Measurements from ENCODE around the gene ADAMTS9. TPM values are rescaled to one million over a fixed set of nuclear protein-coding genes. Genes with fewer than 3 reads are reported as not detected.

ADAMTS9 gene
- total and polyA plus RNA-seq, 4 experiments from 2014 or later: not detected

GRCh38 chr3:64718976-64719375 lies 31.2 kb upstream of the ADAMTS9 start:
- Histone ChIP-seq H3K27ac (ENCODE audit: low read depth, low read length) (no peak overlapping the region), H3K4me1 (ENCODE audit: insufficient read depth, low read length) (no peaks in the 10 kb centered on the region), H3K27me3 (ENCODE audit: insufficient read depth, low read length) (no peaks in the 10 kb centered on the region), H3K36me3 (ENCODE audit: insufficient read depth, low read length) (no peaks in the 10 kb centered on the region), H3K9me3 (ENCODE audit: control insufficient read depth in 1 of 2, low read length in 2 of 2) (no peaks in the 10 kb centered on the region), H3K4me3 (ENCODE audit: low read length in 2 of 2) (no peak overlapping the region)
- POLR2A ChIA-PET (ENCODE audit: partially characterized antibody): no interaction called here
- Mint-ChIP-seq H3K4me3 (no peak overlapping the region), H3K4me1 (no peaks in the 10 kb centered on the region), H3K27me3 (peaks cover 0 to 1% of the 10 kb centered on the region in 2 donors), H3K9me3 (peaks cover 0 to 7% (median 0%) of the 10 kb centered on the region in 8 donors), H3K36me3 (no peaks in the 10 kb centered on the region), H3K27ac (no peak overlapping the region)
- DNase-seq: no peak
- intact Hi-C loops (cut with micrococcal nuclease): no loop called here
- CTCF ChIA-PET (ENCODE audit: partially characterized antibody): no interaction called here

GRCh38 chr3:64717872-64718613 lies 30.2 kb upstream of the ADAMTS9 start:
- no peaks in the 10 kb centered on the region for H3K36me3 ChIP-seq (ENCODE audit: insufficient read depth, low read length)
- no peaks in the 10 kb centered on the region for H3K36me3 Mint-ChIP-seq
- no peaks in the 10 kb centered on the region for H3K9me3 ChIP-seq (ENCODE audit: control insufficient read depth in 1 of 2, low read length in 2 of 2)
- H3K27ac Mint-ChIP-seq: no peak overlapping the region
- peaks cover 0 to 1% of the 10 kb centered on the region in 2 donors for H3K27me3 Mint-ChIP-seq
- H3K4me1 Mint-ChIP-seq: no peaks in the 10 kb centered on the region
- peaks cover 0 to 7% (median under 1%) of the 10 kb centered on the region in 8 donors for H3K9me3 Mint-ChIP-seq
- H3K27me3 ChIP-seq (ENCODE audit: insufficient read depth, low read length): no peaks in the 10 kb centered on the region
- CTCF ChIA-PET (ENCODE audit: partially characterized antibody): no interaction called here
- no peak overlapping the region for H3K4me3 Mint-ChIP-seq
- H3K4me3 ChIP-seq (ENCODE audit: low read length in 2 of 2): no peak overlapping the region
- H3K4me1 ChIP-seq (ENCODE audit: insufficient read depth, low read length): no peaks in the 10 kb centered on the region
- H3K27ac ChIP-seq (ENCODE audit: low read depth, low read length): no peak overlapping the region
- intact Hi-C loops (cut with micrococcal nuclease): no loop called here
- DNase-seq: no peak
- POLR2A ChIA-PET (ENCODE audit: partially characterized antibody): no interaction called here

GRCh38 chr3:64717411-64717810 lies 29.6 kb upstream of the ADAMTS9 start:
- Mint-ChIP-seq H3K27ac (no peak overlapping the region), H3K9me3 (peaks cover 0 to 7% (median under 1%) of the 10 kb centered on the region in 8 donors), H3K27me3 (peaks cover 0 to 1% of the 10 kb centered on the region in 2 donors), H3K36me3 (no peaks in the 10 kb centered on the region), H3K4me3 (no peak overlapping the region), H3K4me1 (no peaks in the 10 kb centered on the region)
- Histone ChIP-seq H3K4me3 (ENCODE audit: low read length in 2 of 2) (no peak overlapping the region), H3K9me3 (ENCODE audit: control insufficient read depth in 1 of 2, low read length in 2 of 2) (no peaks in the 10 kb centered on the region), H3K36me3 (ENCODE audit: insufficient read depth, low read length) (no peaks in the 10 kb centered on the region), H3K27ac (ENCODE audit: low read depth, low read length) (no peak overlapping the region), H3K27me3 (ENCODE audit: insufficient read depth, low read length) (no peaks in the 10 kb centered on the region), H3K4me1 (ENCODE audit: insufficient read depth, low read length) (no peaks in the 10 kb centered on the region)
- intact Hi-C loops (cut with micrococcal nuclease): no loop called here
- CTCF ChIA-PET (ENCODE audit: partially characterized antibody): no interaction called here
- POLR2A ChIA-PET (ENCODE audit: partially characterized antibody): no interaction called here
- DNase-seq: no peak

- no peaks in the 10 kb centered on the region for H3K27me3 ChIP-seq (ENCODE audit: insufficient read depth, low read length)
- no peak overlapping the region for H3K4me3 ChIP-seq (ENCODE audit: low read length in 2 of 2)
- intact Hi-C loops (cut with micrococcal nuclease): no loop called here
- POLR2A ChIA-PET (ENCODE audit: partially characterized antibody): no interaction called here
- CTCF ChIA-PET (ENCODE audit: partially characterized antibody): no interaction called here
- H3K4me3 Mint-ChIP-seq: no peak overlapping the region
- no peaks in the 10 kb centered on the region for H3K36me3 ChIP-seq (ENCODE audit: insufficient read depth, low read length)
- no peak overlapping the region for H3K27ac ChIP-seq (ENCODE audit: low read depth, low read length)
- H3K9me3 ChIP-seq (ENCODE audit: control insufficient read depth in 1 of 2, low read length in 2 of 2): no peaks in the 10 kb centered on the region
- peaks cover 0 to 1% of the 10 kb centered on the region in 2 donors for H3K27me3 Mint-ChIP-seq
- H3K9me3 Mint-ChIP-seq: peaks cover 0 to 7% (median 3%) of the 10 kb centered on the region in 8 donors
- no peaks in the 10 kb centered on the region for H3K4me1 Mint-ChIP-seq
- no peaks in the 10 kb centered on the region for H3K36me3 Mint-ChIP-seq
- no peaks in the 10 kb centered on the region for H3K4me1 ChIP-seq (ENCODE audit: insufficient read depth, low read length)
- H3K27ac Mint-ChIP-seq: no peak overlapping the region
- DNase-seq: no peak
Measured at GRCh38 chr3:64716110-64716710, 28.4 kb upstream of the ADAMTS9 start.

- Histone ChIP-seq H3K4me1 (ENCODE audit: insufficient read depth, low read length) (no peaks in the 10 kb centered on the region), H3K4me3 (ENCODE audit: low read length in 2 of 2) (no peak overlapping the region), H3K9me3 (ENCODE audit: control insufficient read depth in 1 of 2, low read length in 2 of 2) (no peaks in the 10 kb centered on the region), H3K36me3 (ENCODE audit: insufficient read depth, low read length) (no peaks in the 10 kb centered on the region), H3K27ac (ENCODE audit: low read depth, low read length) (no peak overlapping the region), H3K27me3 (ENCODE audit: insufficient read depth, low read length) (no peaks in the 10 kb centered on the region)
- H3K4me3 Mint-ChIP-seq: no peak overlapping the region
- peaks cover 0 to 7% (median 3%) of the 10 kb centered on the region in 8 donors for H3K9me3 Mint-ChIP-seq
- POLR2A ChIA-PET (ENCODE audit: partially characterized antibody): no interaction called here
- H3K4me1 Mint-ChIP-seq: no peaks in the 10 kb centered on the region
- H3K36me3 Mint-ChIP-seq: no peaks in the 10 kb centered on the region
- H3K27me3 Mint-ChIP-seq: peaks cover 0 to 1% of the 10 kb centered on the region in 2 donors
- intact Hi-C loops (cut with micrococcal nuclease): no loop called here
- CTCF ChIA-PET (ENCODE audit: partially characterized antibody): no interaction called here
- DNase-seq: no peak
- no peak overlapping the region for H3K27ac Mint-ChIP-seq
Measured at GRCh38 chr3:64715211-64715982, 27.6 kb upstream of the ADAMTS9 start.

GRCh38 chr3:64708456-64708855 lies 20.7 kb upstream of the ADAMTS9 start:
- H3K9me3 Mint-ChIP-seq: peaks cover 0 to 8% (median 5%) of the 10 kb centered on the region in 8 donors
- H3K27ac Mint-ChIP-seq: no peak overlapping the region
- intact Hi-C loops (cut with micrococcal nuclease): no loop called here
- no peaks in the 10 kb centered on the region for H3K27me3 Mint-ChIP-seq
- no peaks in the 10 kb centered on the region for H3K4me1 Mint-ChIP-seq
- Histone ChIP-seq H3K27ac (ENCODE audit: low read depth, low read length) (no peak overlapping the region), H3K4me1 (ENCODE audit: insufficient read depth, low read length) (no peaks in the 10 kb centered on the region), H3K27me3 (ENCODE audit: insufficient read depth, low read length) (no peaks in the 10 kb centered on the region), H3K9me3 (ENCODE audit: control insufficient read depth in 1 of 2, low read length in 2 of 2) (no peaks in the 10 kb centered on the region), H3K4me3 (ENCODE audit: low read length in 2 of 2) (no peak overlapping the region), H3K36me3 (ENCODE audit: insufficient read depth, low read length) (no peaks in the 10 kb centered on the region)
- POLR2A ChIA-PET (ENCODE audit: partially characterized antibody): no interaction called here
- H3K4me3 Mint-ChIP-seq: no peak overlapping the region
- no peaks in the 10 kb centered on the region for H3K36me3 Mint-ChIP-seq
- DNase-seq: no peak
- CTCF ChIA-PET (ENCODE audit: partially characterized antibody): no interaction called here

GRCh38 chr3:64705946-64706345 lies 18.1 kb upstream of the ADAMTS9 start:
- Histone ChIP-seq H3K4me3 (ENCODE audit: low read length in 2 of 2) (no peak overlapping the region), H3K36me3 (ENCODE audit: insufficient read depth, low read length) (no peaks in the 10 kb centered on the region), H3K27me3 (ENCODE audit: insufficient read depth, low read length) (no peaks in the 10 kb centered on the region), H3K4me1 (ENCODE audit: insufficient read depth, low read length) (no peaks in the 10 kb centered on the region), H3K9me3 (ENCODE audit: control insufficient read depth in 1 of 2, low read length in 2 of 2) (no peaks in the 10 kb centered on the region), H3K27ac (ENCODE audit: low read depth, low read length) (no peak overlapping the region)
- Mint-ChIP-seq H3K4me3 (no peak overlapping the region), H3K9me3 (peaks cover 0 to 7% (median 2%) of the 10 kb centered on the region in 8 donors), H3K36me3 (no peaks in the 10 kb centered on the region), H3K27ac (no peak overlapping the region), H3K27me3 (no peaks in the 10 kb centered on the region), H3K4me1 (no peaks in the 10 kb centered on the region)
- POLR2A ChIA-PET (ENCODE audit: partially characterized antibody): no interaction called here
- CTCF ChIA-PET (ENCODE audit: partially characterized antibody): no interaction called here
- intact Hi-C loops (cut with micrococcal nuclease): no loop called here
- no peak for DNase-seq

Measured in CD4-positive, alpha-beta memory T cell (primary cell).